ENCODE data around the gene MPI.

- TF ChIP-seq EZH2 (IDR thresholded peaks at IDR 0.05; ENCODE audit: insufficient read depth, poor library complexity, severe bottlenecking) (no peak), EZH2phosphoT487 (IDR thresholded peaks at IDR 0.05; ENCODE audit: insufficient read depth, low read depth) (no peak)
Measured at GRCh38 chr15:74872702-74873035, 17.2 kb upstream of the MPI start.
